ENCODE measurements around the gene SART3.
"Not testable (repeated sequence)": the region's sequence is repeated elsewhere in the genome, so short reads cannot be mapped to it uniquely, and the experiment has no call there.

The SART3 gene

GRCh38 chr12:108518716-108519496, 42.1 kb downstream of the SART3 start:
- no peak for DNase-seq

GRCh38 chr12:108518101-108518715, 42.8 kb downstream of the SART3 start:
- no peak for DNase-seq

GRCh38 chr12:108517288-108518100, 43.5 kb downstream of the SART3 start:
- DNase-seq = no peak

- DNase-seq = no peak
Observed at GRCh38 chr12:108516511-108517275, 44.3 kb downstream of the SART3 start.

- DNase-seq = peak; percentile 57
Observed at GRCh38 chr12:108515916-108516315, 45.1 kb downstream of the SART3 start.

- DNase-seq = peak; percentile 99
Observed at GRCh38 chr12:108514973-108515814, 45.8 kb downstream of the SART3 start, which contains the start of gene FICD. Gene FICD, plus strand, starts transcription at chr12:108515277. Its CDS starts 1,696 bp downstream, at chr12:108516973.

GRCh38 chr12:108514468-108514972, 46.5 kb downstream of the SART3 start:
- DNase-seq = no peak

GRCh38 chr12:108511633-108512540, 49.1 kb downstream of the SART3 start:
- peak; percentile 87 for DNase-seq

GRCh38 chr12:108510836-108511235, 50.1 kb downstream of the SART3 start:
- no peak for DNase-seq

- DNase-seq = no peak
Observed at GRCh38 chr12:108509806-108510205, 51.2 kb downstream of the SART3 start.

GRCh38 chr12:108507971-108508642, 52.9 kb downstream of the SART3 start:
- DNase-seq = no peak

GRCh38 chr12:108505129-108505528, 55.8 kb downstream of the SART3 start:
- no peak for DNase-seq

- no peak for DNase-seq
Observed at GRCh38 chr12:108502922-108503321, 58.1 kb downstream of the SART3 start.

GRCh38 chr12:108498136-108498535, 62.8 kb downstream of the SART3 start:
- DNase-seq = no peak

- DNase-seq = no peak
Observed at GRCh38 chr12:108495823-108496579, 65.0 kb downstream of the SART3 start.

- DNase-seq = peak; percentile 62
Observed at GRCh38 chr12:108495054-108495453, 65.9 kb downstream of the SART3 start.

- no peak for DNase-seq
Observed at GRCh38 chr12:108491256-108491655, 69.7 kb downstream of the SART3 start.

- DNase-seq = not testable (repeated sequence)
Observed at GRCh38 chr12:108487029-108487428, 73.9 kb downstream of the SART3 start.

GRCh38 chr12:108485371-108485770, 75.6 kb downstream of the SART3 start:
- DNase-seq = not testable (repeated sequence)
